Retina (tissue), 1 donor: ENCODE results near the gene ANKRD11.
"Not testable (repeated sequence)": the region's sequence is repeated elsewhere in the genome, so short reads cannot be mapped to it uniquely, and the experiment has no call there.

ENCODE experiments used
- DNase-seq: peaks from one replicate; pipeline ENCODE4 v3.0.0-alpha.2; 2016

The ANKRD11 gene

DNA sequence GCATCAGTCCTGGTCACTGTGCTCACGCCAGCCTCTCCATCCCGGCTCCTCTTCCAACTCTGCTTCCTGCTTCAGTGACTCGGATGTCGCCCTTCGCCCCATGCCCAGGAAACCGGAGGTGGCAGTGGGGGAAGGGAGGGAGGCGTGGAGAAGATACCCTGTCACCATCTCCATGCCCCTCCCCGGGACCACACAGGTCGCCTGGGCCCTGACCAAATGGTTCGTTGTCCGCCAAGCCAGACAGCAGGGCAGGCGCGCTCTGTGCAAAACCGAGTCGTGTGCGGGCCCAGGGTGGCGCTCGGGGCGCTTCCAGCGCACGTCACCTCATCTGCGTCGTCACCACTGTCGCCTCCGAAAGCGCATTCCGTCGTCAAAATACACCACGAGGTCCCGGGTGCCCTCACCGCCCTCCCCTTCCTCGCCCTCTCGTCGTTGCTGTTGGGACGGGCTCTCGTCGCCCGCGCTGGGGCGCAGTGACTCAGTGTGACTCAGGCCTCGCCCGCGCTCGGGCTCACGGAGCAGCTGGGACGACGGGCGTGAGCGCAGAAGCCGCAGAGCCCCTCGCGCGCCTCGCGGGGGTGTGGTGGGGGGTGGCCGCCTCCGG lies 233.6 kb downstream of the ANKRD11 start:
- DNase-seq = peak; percentile 83

DNA sequence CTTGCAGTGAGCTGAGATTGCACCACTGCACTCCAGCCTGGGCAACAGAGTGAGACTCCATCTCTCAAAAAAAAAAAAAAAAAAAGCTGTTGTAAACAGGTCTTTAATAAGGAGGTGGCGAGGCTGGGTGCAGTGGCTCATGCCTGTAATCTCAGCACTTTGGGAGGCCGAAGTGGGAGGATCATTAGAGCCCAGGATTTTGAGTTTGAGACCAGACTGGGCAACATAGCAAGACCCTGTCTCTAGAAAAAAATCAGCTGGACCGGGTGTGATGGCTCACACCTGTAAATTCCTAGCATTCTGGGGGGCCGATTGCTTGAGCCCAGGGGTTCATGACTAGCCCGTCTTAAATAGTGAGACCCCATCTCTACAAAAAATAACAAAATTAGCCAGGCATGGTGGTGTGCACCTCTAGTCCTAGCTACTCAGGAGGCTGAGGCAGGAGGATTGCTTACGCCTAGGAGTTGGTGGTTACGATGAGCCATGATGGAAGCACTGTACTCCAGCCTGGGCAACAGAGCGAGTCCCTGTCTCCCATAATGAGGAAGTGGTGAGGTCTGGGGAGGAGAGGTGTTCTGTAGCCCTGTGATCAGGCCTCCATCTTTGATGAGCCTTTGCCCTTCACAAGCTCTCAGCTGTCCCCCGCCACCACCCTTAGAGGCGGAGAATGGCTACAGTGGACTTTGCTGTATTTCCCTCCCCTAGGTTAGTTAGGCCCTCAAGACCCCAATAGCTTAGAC lies 236.6 kb downstream of the ANKRD11 start:
- no peak for DNase-seq

DNA sequence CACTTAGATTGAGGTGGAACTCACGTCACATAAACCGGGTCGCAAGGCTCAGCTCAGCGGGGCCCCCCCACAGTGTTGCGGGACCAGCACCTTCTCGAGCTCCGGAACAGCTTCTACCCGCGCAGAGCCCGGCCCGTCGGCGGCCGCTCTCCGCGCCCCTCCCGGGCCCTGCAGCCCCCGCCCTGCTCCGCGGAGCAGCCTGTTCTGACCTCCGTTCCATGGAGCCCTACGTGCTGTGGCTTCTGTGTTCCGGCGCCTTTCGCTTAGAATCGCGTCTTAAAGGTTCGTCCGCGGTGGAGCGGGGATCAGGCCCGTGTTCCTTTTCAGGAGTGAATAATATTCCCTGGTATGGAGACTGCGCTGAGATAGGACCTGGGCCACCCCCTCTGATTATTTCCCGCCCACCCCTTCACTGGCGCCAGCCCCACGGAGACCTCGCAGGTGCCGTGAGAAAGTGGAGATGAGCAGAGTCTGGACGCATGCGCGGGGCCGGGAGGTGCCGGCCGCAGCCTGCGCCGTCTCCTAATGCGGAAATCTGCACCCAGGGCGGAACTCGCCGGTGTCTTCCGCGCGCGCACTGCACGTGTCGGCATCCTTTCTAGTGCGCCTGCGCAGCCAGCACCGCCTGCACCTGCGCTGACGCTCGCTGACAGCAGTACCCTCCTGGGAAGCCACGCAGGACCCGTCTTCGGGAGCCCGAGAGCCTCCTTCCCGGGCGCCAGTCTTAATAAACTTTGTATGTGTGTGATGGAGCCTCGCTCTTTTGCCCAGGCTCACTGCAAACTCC lies 242.0 kb downstream of the ANKRD11 start:
- peak; percentile 34 for DNase-seq

- DNase-seq = peak; percentile 54
Measured at GRCh38 chr16:89247734-89248075, 242.7 kb downstream of the ANKRD11 start.

- DNase-seq = peak; percentile 57
Measured at GRCh38 chr16:89246903-89247733, 243.2 kb downstream of the ANKRD11 start.

DNA sequence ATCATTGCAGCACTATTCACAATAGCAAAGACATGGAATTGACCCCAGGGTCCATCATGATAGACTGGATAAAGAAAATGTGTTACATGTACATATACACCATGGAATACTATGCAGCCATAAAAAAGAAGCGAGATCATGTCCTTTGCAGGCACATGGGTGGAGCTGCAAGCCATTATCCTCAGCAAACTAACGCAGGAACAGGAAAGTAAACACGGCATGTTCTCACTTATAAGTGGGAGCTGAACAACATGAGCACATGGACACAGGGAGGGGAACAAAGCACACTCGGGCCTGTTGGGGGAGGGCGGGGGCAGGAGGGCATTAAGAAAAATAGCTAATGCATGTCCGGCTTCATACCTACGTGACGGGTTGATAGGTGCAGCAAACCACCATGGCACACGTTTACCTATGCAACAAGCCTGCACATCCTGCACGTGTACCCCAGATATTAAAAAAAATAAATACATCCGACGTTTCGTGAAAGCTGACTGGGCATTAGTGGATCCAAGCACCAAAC lies 243.9 kb downstream of the ANKRD11 start:
- DNase-seq = no peak

DNA sequence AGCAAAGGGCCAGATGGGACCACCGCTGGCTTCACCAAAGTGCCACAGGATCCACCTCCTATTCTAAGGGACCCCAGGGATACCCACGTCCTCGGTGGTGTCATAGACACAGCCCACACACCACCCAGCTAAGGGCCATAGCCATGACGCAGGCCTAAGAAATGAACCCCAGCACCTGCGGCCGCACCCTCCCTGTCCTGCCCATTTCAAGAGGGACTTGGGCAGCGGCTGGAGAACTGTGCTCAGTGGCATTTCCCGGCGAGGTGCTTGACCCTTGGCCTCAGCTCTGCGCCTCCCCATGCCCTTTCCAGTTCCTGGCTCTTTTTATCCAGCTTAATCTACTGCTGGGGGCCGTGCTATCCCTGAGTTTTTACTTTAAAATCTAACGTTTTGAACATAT lies 245.6 kb downstream of the ANKRD11 start:
- no peak for DNase-seq

DNA sequence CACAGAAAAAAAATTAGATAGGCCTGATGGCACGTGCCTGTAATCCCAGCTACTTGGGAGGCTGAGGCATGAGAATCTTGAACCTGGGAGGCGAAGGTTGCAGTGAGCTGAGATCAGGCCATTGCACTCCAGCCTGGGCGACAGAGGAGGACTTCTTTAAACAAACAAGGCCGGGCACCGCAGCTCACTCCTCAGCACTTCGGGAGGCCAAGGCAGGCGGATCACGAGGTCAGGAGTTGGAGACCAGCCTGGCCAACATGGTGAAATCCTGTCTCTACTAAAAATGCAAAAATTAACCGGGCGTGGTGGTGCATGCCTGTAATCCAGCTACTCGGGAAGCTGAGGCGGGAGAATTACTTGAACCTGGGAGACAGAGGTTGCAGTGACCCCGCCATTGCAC lies 246.1 kb downstream of the ANKRD11 start:
- DNase-seq = not testable (repeated sequence)

DNA sequence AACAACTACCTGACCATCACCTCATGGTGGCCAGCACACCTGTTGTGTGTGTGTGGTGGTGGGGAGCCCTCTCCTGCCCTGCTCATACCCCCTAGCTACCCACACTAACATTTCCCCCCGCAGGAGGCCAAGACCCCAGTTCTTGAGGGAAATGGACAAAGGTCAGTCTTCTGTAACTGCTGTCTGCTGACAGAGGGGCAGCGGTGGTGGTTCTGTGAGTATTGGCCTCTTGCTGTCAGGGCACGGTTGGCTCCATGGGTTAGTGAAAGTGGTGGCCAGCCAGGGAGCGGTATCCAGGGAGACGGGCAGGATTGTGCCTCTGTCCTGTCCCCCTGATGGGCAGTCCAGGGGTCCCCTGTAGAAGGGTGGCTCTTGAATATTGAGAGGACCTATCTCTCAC lies 246.7 kb downstream of the ANKRD11 start:
- DNase-seq = no peak

DNA sequence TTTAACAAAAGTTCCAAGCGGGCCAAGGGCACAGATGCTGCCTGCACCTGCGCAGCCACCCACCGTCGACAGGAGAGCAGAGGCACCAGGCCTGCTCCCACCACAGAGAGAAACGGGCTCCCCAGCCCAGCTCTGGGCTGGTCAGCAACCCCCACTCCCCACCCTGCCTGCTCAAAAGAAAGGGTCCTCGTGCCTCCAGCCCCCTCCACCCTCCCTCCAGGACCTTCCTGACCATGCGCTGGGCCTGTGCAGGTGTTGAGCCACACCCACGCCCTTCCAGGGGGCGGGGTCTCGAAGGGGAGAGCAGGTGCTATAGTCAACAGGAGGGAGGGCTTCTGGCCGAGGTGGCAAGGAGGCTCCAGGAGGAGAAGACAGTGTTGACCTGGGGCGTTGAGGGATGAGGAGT lies 247.6 kb downstream of the ANKRD11 start:
- DNase-seq = no peak

- DNase-seq = peak; percentile 90
Measured at GRCh38 chr16:89241187-89242007, 249.0 kb downstream of the ANKRD11 start.

DNA sequence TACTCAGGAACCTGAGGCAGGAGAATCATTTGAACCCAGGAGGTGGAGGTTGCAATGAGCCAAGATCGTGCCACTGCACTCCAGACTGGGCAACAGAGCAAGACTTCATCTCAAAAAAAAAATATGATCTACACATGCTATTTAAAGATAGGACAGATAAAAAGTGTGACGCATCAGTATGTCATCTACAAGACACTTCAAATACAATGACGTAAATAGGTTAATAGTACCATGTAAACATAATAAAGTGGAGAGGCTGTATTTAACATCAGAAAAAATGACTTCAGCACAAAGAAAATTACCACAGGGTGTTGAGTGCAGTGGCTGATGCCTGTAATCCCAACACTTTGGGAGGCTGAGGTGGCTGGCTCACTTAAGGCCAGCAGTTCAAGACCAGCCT lies 252.6 kb downstream of the ANKRD11 start:
- DNase-seq = no peak

- DNase-seq = no peak
Measured at GRCh38 chr16:89233678-89234490, 256.5 kb downstream of the ANKRD11 start.

GRCh38 chr16:89232107-89232506 lies 258.3 kb downstream of the ANKRD11 start:
- DNase-seq = no peak

GRCh38 chr16:89230255-89230654 lies 260.1 kb downstream of the ANKRD11 start:
- DNase-seq = no peak

DNA sequence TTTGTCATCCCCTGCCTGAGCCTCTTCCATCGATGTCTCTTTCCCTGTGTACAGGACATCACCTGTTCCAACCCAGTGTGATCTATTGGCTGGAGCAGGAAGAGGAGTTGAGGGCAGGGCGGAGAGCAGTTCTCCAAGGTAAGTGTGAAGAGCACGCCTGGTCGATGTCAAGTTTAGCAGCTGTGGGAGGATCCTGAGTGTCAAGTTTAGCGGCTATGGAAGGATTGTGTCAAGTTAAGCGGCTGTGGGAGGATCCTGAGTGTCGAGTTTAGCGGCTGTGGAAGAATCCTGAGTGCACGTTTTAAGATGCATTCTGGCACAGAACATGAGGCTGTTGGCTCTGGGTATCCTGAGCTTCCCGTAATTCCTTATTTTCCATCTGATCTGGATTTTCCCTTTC lies 265.7 kb downstream of the ANKRD11 start:
- DNase-seq = no peak

GRCh38 chr16:89222931-89223330 lies 267.4 kb downstream of the ANKRD11 start:
- DNase-seq = no peak

DNA sequence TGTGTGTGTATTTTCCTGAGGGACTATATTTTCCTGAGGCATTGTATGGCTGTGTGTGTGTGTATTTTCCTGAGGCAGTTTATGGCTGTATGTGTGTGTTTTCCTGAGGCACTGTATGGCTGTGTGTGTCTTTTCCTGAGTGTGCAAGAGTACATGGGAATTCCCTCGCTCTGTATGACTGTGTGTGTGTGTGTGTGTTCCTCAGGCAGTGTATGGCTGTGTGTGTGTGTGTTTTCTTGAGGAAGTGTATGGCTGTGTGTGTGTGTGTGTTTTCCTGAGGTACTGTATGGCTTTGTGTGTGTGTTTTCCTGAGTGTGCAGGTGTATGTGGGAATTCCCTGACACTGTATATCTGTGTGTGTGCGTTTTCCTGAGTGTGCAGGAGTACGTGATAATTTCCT lies 268.8 kb downstream of the ANKRD11 start:
- no peak for DNase-seq

- no peak for DNase-seq
Measured at GRCh38 chr16:89219365-89219764, 271.0 kb downstream of the ANKRD11 start.
